Breast epithelium (tissue), 3 donors: ENCODE measurements around the gene BCL2.
A peak's percentile ranks its signal among the peaks of the same experiment; 100 is the strongest.

Experiments used
- POLR2AphosphoS5 ChIP-seq, 3 donors: sonication (generic); formaldehyde crosslinking; IDR thresholded peaks; one replicate each; pipeline ENCODE4 v1.6.1; 2017; ENCODE audit warnings: antibody characterized with exemption in 3 of 3
- TF ChIP-seq, protein P1 (sequence below), 3 donors: fragments of 450-650 bp; IDR thresholded peaks; one replicate each; pipeline ENCODE4 v1.5.1; 2016 to 2017; ENCODE audit warnings: antibody characterized with exemption in 3 of 3, mild to moderate bottlenecking in 3 of 3, moderate library complexity in 3 of 3

DNA sequence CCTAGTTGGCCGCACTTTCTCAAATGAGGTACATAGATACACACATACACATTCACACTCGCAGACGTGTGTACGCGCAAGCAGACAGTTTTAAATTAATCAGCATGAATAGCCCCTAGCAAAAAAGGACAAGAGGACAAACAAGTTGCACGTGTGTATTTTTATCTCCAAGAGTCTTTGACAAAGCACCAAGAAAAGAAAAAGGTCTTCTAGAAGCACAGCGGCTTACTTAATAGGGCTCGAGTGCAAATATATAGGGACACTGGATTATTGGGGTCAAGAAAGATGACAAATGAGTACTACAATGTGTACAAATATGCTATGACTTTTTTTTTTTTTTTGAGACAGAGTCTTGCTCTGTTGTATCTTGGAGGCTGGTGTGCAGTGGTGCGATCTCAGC lies 1.7 kb upstream of the BCL2 start:
- TF ChIP-seq, protein P1, sequence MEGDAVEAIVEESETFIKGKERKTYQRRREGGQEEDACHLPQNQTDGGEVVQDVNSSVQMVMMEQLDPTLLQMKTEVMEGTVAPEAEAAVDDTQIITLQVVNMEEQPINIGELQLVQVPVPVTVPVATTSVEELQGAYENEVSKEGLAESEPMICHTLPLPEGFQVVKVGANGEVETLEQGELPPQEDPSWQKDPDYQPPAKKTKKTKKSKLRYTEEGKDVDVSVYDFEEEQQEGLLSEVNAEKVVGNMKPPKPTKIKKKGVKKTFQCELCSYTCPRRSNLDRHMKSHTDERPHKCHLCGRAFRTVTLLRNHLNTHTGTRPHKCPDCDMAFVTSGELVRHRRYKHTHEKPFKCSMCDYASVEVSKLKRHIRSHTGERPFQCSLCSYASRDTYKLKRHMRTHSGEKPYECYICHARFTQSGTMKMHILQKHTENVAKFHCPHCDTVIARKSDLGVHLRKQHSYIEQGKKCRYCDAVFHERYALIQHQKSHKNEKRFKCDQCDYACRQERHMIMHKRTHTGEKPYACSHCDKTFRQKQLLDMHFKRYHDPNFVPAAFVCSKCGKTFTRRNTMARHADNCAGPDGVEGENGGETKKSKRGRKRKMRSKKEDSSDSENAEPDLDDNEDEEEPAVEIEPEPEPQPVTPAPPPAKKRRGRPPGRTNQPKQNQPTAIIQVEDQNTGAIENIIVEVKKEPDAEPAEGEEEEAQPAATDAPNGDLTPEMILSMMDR (IDR thresholded peaks at IDR 0.05), result no peak
- TF ChIP-seq POLR2AphosphoS5 (IDR thresholded peaks at IDR 0.05), result peak in 1 of 3 donors; percentile 9
